A549 (cell line): Measurements from ENCODE around the gene HADHA. TPM values are rescaled to one million over a fixed set of nuclear protein-coding genes. Genes with fewer than 3 reads are reported as not detected.

Experiments
- ATAC-seq, 2 experiments: fragments of 200-7000 bp in 1 of 2; fragments of >200 bp in 1 of 2; cut with Nextera tagmentation in 1 of 2; cut with Tn5 transposase in 1 of 2; 3 replicates each; pipeline versions ENCODE4 v1.8.0 to v1.9.1; 2018 to 2020; ENCODE audit warnings: mild to moderate bottlenecking in 1 of 2, moderate library complexity in 1 of 2
- CTCF ChIA-PET: fragments of 300-600 bp; sonication (Branson Sonifier 250); formaldehyde crosslinking; extraction: SDS; loops from one replicate; lab custom pipeline; 2021; ENCODE audit warnings: antibody characterized with exemption, inconsistent platforms; lab: Yijun Ruan, JAX
- POLR2A ChIA-PET: fragments of 350-600 bp; formaldehyde crosslinking; extraction: SDS; loops from one replicate; lab custom pipeline; 2021; ENCODE audit warnings: antibody characterized with exemption, inconsistent platforms; lab: Yijun Ruan, JAX
- DNase-seq, 2 experiments: peaks; one replicate each; pipeline versions ENCODE4 v3.0.0 to v3.0.0-alpha.2; 2011 to 2016; ENCODE audit warnings: low read depth in 1 of 2, low spot score in 1 of 2
- FAIRE-seq: peaks from 2 replicates; lab custom pipeline; 2011; peaks lifted over from hg19 to GRCh38; lab: Jason Lieb, UNC
- H3K27ac ChIP-seq, 2 experiments: fragments of >200 bp; sonication (Bioruptor Twin); formaldehyde crosslinking; 3 replicates each; pipeline ENCODE4 v1.5.1; 2016 to 2017
- H3K4me1 ChIP-seq: fragments of >200 bp; sonication (Bioruptor Twin); formaldehyde crosslinking; 3 replicates; pipeline ENCODE4 v1.6.1; 2016
- H3K4me2 ChIP-seq: fragments of >200 bp; sonication (Bioruptor Twin); formaldehyde crosslinking; 3 replicates; pipeline ENCODE4 v1.6.1; 2016
- H3K4me3 ChIP-seq: fragments of >200 bp; sonication (Bioruptor Twin); formaldehyde crosslinking; 3 replicates; pipeline ENCODE4 v1.5.1; 2016
- H3K9me3 ChIP-seq: fragments of >200 bp; sonication (Bioruptor Twin); formaldehyde crosslinking; 3 replicates; pipeline ENCODE4 v1.6.1; 2016
- CBX8 ChIP-seq: fragments of 200-600 bp; sonication (generic); IDR thresholded peaks from 2 replicates; pipeline ENCODE4 v1.6.1; 2016
- CHD4 ChIP-seq: fragments of 200-600 bp; sonication (generic); IDR thresholded peaks from 2 replicates; pipeline ENCODE4 v1.6.1; 2016; ENCODE audit warnings: antibody characterized with exemption, mild to moderate bottlenecking, borderline replicate concordance
- E2F6 ChIP-seq: IDR thresholded peaks from 2 replicates; pipeline ENCODE4 v1.6.1; 2012; ENCODE audit warnings: low read depth, borderline replicate concordance
- EHF ChIP-seq: fragments of 250-450 bp; sonication (Bioruptor Pico); IDR thresholded peaks from 2 replicates; pipeline ENCODE4 v1.5.0; 2020; ENCODE audit warnings: mild to moderate bottlenecking
- ESRRA ChIP-seq: fragments of 150-350 bp; IDR thresholded peaks from 2 replicates; pipeline ENCODE4 v1.6.1; 2014; ENCODE audit warnings: mild to moderate bottlenecking, low read length, borderline replicate concordance
- FOXS1 ChIP-seq: fragments of 250-450 bp; sonication (Bioruptor Pico); IDR thresholded peaks from 2 replicates; pipeline ENCODE4 v1.5.0; 2020; ENCODE audit warnings: mild to moderate bottlenecking, moderate library complexity
- HDAC2 ChIP-seq: fragments of 200-600 bp; sonication (generic); IDR thresholded peaks from 2 replicates; pipeline ENCODE4 v1.6.1; 2016
- HES2 ChIP-seq: fragments of >200 bp; sonication (Bioruptor Twin); formaldehyde crosslinking; IDR thresholded peaks from 2 replicates; pipeline ENCODE4 v1.6.1; 2016
- HEYL ChIP-seq: fragments of 250-450 bp; sonication (Bioruptor Pico); IDR thresholded peaks from 2 replicates; pipeline ENCODE4 v1.8.0; 2021; ENCODE audit warnings: mild to moderate bottlenecking, moderate library complexity
- HOXB13 ChIP-seq: fragments of 250-450 bp; sonication (Bioruptor Pico); IDR thresholded peaks from 2 replicates; pipeline ENCODE4 v1.5.0; 2020; ENCODE audit warnings: low read depth, mild to moderate bottlenecking, moderate library complexity
- HOXB5 ChIP-seq: fragments of 250-450 bp; sonication (Bioruptor Pico); IDR thresholded peaks from 2 replicates; pipeline ENCODE4 v1.5.0; 2020; ENCODE audit warnings: mild to moderate bottlenecking, moderate library complexity
- JUN ChIP-seq, 2 experiments: fragments of >200 bp; sonication (Bioruptor Twin); formaldehyde crosslinking; IDR thresholded peaks; 2 replicates in 1 of 2; 3 replicates in 1 of 2; pipeline ENCODE4 v1.6.1; 2016 to 2017
- JUNB ChIP-seq: fragments of >200 bp; sonication (Bioruptor Twin); formaldehyde crosslinking; IDR thresholded peaks from 2 replicates; pipeline ENCODE4 v1.6.1; 2016
- KDM1A ChIP-seq: fragments of 200-600 bp; sonication (generic); IDR thresholded peaks from 2 replicates; pipeline ENCODE4 v1.6.1; 2016; ENCODE audit warnings: low read depth, mild to moderate bottlenecking
- KDM5A ChIP-seq: fragments of 200-600 bp; sonication (generic); IDR thresholded peaks from 2 replicates; pipeline ENCODE4 v1.6.1; 2016; ENCODE audit warnings: antibody characterized with exemption, mild to moderate bottlenecking
- MAFK ChIP-seq: fragments of 450-650 bp; IDR thresholded peaks from 2 replicates; pipeline ENCODE4 v1.6.1; 2014; ENCODE audit not compliant: partially characterized antibody
- MYC ChIP-seq: IDR thresholded peaks from 2 replicates; pipeline ENCODE4 v1.6.1; 2012; ENCODE audit warnings: mild to moderate bottlenecking, inconsistent platforms, low read length, improper control_type of control experiment, borderline replicate concordance
- NFE2L2 ChIP-seq: fragments of 150-350 bp; conservative IDR thresholded peaks from 2 replicates; pipeline ENCODE4 v1.6.1; 2014; ENCODE audit warnings: low read length
- NPAS2 ChIP-seq: fragments of 250-450 bp; sonication (Bioruptor Pico); IDR thresholded peaks from 2 replicates; pipeline ENCODE4 v1.8.0; 2022; ENCODE audit warnings: mild to moderate bottlenecking, moderate library complexity, borderline replicate concordance
- NR3C1 ChIP-seq: fragments of >200 bp; sonication (Bioruptor Twin); formaldehyde crosslinking; IDR thresholded peaks from 3 replicates; pipeline ENCODE4 v1.6.1; 2017
- PHF8 ChIP-seq: fragments of 200-600 bp; sonication (generic); IDR thresholded peaks from 2 replicates; pipeline ENCODE4 v1.6.1; 2016; ENCODE audit warnings: low read depth, mild to moderate bottlenecking, antibody characterized with exemption, moderate library complexity, borderline replicate concordance
- RCOR1 ChIP-seq: fragments of 150-350 bp; IDR thresholded peaks from 2 replicates; pipeline ENCODE4 v1.6.1; 2014; ENCODE audit warnings: antibody characterized with exemption, low read length, low read depth
- RFX5 ChIP-seq: fragments of 450-650 bp; IDR thresholded peaks from 2 replicates; pipeline ENCODE4 v1.7.1; 2014; ENCODE audit warnings: antibody characterized with exemption, mild to moderate bottlenecking, moderate library complexity
- WGBS: methylation state at CpG from one replicate; pipeline ENCODE4 v1.1.6; 2017; ENCODE audit errors: missing lambda C conversion rate; 5-methylcytosine and 5-hydroxymethylcytosine counted together
- polyA plus RNA-seq, 4 experiments: library from polyadenylated mRNA; depleted of rRNA in 3 of 4; stranded (reverse); fragments of >200 nt; fragmentation: RNase III in 1 of 4; extraction: RNeasy Plus Mini Kit Qiagen cat#74134 plus additional on column Dnase treatment in 1 of 4; gene quantifications; 2 replicates in 3 of 4; 3 replicates in 1 of 4; pipeline ENCODE4 v1.2.3, GENCODE V29; 2011 to 2017
- TF ChIP-seq, protein P1 (sequence below): IDR thresholded peaks from 2 replicates; pipeline ENCODE4 v1.6.1; 2012
- TF ChIP-seq, protein P2 (sequence below): fragments of 200-600 bp; sonication (generic); IDR thresholded peaks from 2 replicates; pipeline ENCODE4 v1.6.1; 2016; ENCODE audit warnings: antibody characterized with exemption, mild to moderate bottlenecking, moderate library complexity

The HADHA gene
- polyA plus RNA-seq, 2 of the 4 experiments (the other 2 are of a cell fraction) = 122 to 174 TPM

- TF ChIP-seq NR3C1 = no peak
- TF ChIP-seq HEYL (CRISPR knock-in tag) = no peak
- no peak for TF ChIP-seq HOXB5
- TF ChIP-seq HES2 = no peak
- no peak for TF ChIP-seq MAFK
- no peak for TF ChIP-seq FOXS1 (CRISPR knock-in tag)
- TF ChIP-seq NFE2L2 = no peak
- TF ChIP-seq RCOR1 = no peak
- TF ChIP-seq, protein P1, sequence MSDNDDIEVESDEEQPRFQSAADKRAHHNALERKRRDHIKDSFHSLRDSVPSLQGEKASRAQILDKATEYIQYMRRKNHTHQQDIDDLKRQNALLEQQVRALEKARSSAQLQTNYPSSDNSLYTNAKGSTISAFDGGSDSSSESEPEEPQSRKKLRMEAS = no peak
- TF ChIP-seq MYC = no peak
- TF ChIP-seq JUN (IDR thresholded peaks at IDR 0.05) = no peak
- no peak for TF ChIP-seq HDAC2
- TF ChIP-seq E2F6 = no peak
- no peak for TF ChIP-seq KDM5A
- TF ChIP-seq CHD4 = no peak
- TF ChIP-seq JUNB = no peak
- TF ChIP-seq, protein P2, sequence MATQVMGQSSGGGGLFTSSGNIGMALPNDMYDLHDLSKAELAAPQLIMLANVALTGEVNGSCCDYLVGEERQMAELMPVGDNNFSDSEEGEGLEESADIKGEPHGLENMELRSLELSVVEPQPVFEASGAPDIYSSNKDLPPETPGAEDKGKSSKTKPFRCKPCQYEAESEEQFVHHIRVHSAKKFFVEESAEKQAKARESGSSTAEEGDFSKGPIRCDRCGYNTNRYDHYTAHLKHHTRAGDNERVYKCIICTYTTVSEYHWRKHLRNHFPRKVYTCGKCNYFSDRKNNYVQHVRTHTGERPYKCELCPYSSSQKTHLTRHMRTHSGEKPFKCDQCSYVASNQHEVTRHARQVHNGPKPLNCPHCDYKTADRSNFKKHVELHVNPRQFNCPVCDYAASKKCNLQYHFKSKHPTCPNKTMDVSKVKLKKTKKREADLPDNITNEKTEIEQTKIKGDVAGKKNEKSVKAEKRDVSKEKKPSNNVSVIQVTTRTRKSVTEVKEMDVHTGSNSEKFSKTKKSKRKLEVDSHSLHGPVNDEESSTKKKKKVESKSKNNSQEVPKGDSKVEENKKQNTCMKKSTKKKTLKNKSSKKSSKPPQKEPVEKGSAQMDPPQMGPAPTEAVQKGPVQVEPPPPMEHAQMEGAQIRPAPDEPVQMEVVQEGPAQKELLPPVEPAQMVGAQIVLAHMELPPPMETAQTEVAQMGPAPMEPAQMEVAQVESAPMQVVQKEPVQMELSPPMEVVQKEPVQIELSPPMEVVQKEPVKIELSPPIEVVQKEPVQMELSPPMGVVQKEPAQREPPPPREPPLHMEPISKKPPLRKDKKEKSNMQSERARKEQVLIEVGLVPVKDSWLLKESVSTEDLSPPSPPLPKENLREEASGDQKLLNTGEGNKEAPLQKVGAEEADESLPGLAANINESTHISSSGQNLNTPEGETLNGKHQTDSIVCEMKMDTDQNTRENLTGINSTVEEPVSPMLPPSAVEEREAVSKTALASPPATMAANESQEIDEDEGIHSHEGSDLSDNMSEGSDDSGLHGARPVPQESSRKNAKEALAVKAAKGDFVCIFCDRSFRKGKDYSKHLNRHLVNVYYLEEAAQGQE = no peak
- TF ChIP-seq EHF (CRISPR knock-in tag) = no peak
- no peak for TF ChIP-seq RFX5
- no peak for TF ChIP-seq KDM1A
- no peak for ATAC-seq
- Histone ChIP-seq H3K4me1 (peaks cover 14% of the 10 kb centered on the region; the same call in 2 of the 3 replicates), H3K4me3 (no peak overlapping the region), H3K27ac (no peak overlapping the region), H3K9me3 (no peaks in the 10 kb centered on the region), H3K4me2 (no peak overlapping the region)
- no peak for DNase-seq
- ChIA-PET CTCF (interaction anchor here (1.7 to 5.4 kb wide), 6 partner anchors 9 to 233 kb away, joined by 4 to 77 read pairs (median 30); partner anchors contain the start of gene GAREM2), POLR2A (no interaction called here)
- FAIRE-seq = no peak
- 90% methylated on average over 11 of the region's 11 CpGs for WGBS
Measured at GRCh38 chr2:26182887-26183630, 61.4 kb downstream of the HADHA start.

GRCh38 chr2:26182441-26182840 lies 62.0 kb downstream of the HADHA start:
- FAIRE-seq (no peak), DNase-seq (no peak), ATAC-seq (no peak)
- no peak overlapping the region for H3K4me3 ChIP-seq
- ChIA-PET CTCF (interaction anchor here (0.9 to 5.4 kb wide), 5 partner anchors 9 to 231 kb away, joined by 3 to 77 read pairs (median 12); partner anchors contain the start of gene GAREM2), POLR2A (no interaction called here)
- no peak overlapping the region for H3K4me2 ChIP-seq
- no peak for TF ChIP-seq CBX8
- TF ChIP-seq, protein P2 = no peak
- TF ChIP-seq, protein P1 = no peak
- TF ChIP-seq HDAC2 = no peak
- no peak for TF ChIP-seq HEYL (CRISPR knock-in tag)
- TF ChIP-seq JUN (IDR thresholded peaks at IDR 0.05) = no peak
- no peak for TF ChIP-seq NPAS2 (CRISPR knock-in tag)
- no peak for TF ChIP-seq HOXB13 (CRISPR knock-in tag)
- no peak for TF ChIP-seq JUNB
- TF ChIP-seq ESRRA = no peak
- no peak for TF ChIP-seq PHF8
- no peak for TF ChIP-seq MAFK
- H3K9me3 ChIP-seq = no peaks in the 10 kb centered on the region
- H3K4me1 ChIP-seq = peaks cover 14% of the 10 kb centered on the region; the same call in 2 of the 3 replicates
- no peak overlapping the region for H3K27ac ChIP-seq
- 85% methylated on average over 3 of the region's 5 CpGs for WGBS
